PC-3 (cell line): ENCODE data around the gene FAM184A. TPM values are rescaled to one million over a fixed set of nuclear protein-coding genes. Genes with fewer than 3 reads are reported as not detected.
A peak's percentile ranks its signal among the peaks of the same experiment; 100 is the strongest.

ENCODE experiments used
- ATAC-seq: fragments of 200-7000 bp; cut with Tn5 transposase; 2 replicates; pipeline ENCODE4 v1.9.1; 2020; ENCODE audit warnings: mild to moderate bottlenecking, moderate library complexity
- BruUV-seq: library from RNA; stranded (reverse); fragments of 400-500 nt; replicated peaks from 2 replicates; lab custom pipeline; 2021; lab: Mats Ljungman, UMichigan
- CTCF ChIA-PET: fragments of 300-600 bp; sonication (Branson Sonifier 250); formaldehyde crosslinking; loops from one replicate; lab custom pipeline; 2022; ENCODE audit warnings: antibody characterized with exemption; lab: Charles Lee
- POLR2A ChIA-PET: fragments of 300-600 bp; sonication (Branson Sonifier 250); formaldehyde crosslinking; loops from one replicate; lab custom pipeline; 2022; ENCODE audit warnings: antibody characterized with exemption; ENCODE audit not compliant: unreplicated experiment; lab: Charles Lee
- DNase-seq: peaks from one replicate; pipeline ENCODE4 v3.0.0-alpha.2; 2015
- H2AFZ ChIP-seq: fragments of 300-600 bp; sonication (generic); 2 replicates; pipeline ENCODE4 v1.6.0; 2016; ENCODE audit warnings: antibody characterized with exemption, low read length
- H3F3A ChIP-seq: fragments of 300-600 bp; sonication (generic); one replicate; pipeline ENCODE4 v1.6.0; 2017; ENCODE audit warnings: antibody characterized with exemption, low read length, control low read depth, mild to moderate bottlenecking; ENCODE audit not compliant: unreplicated experiment
- H3K27ac ChIP-seq: fragments of 300-600 bp; sonication (generic); 2 replicates; pipeline ENCODE4 v1.5.1; 2016; ENCODE audit warnings: mild to moderate bottlenecking, low read length
- H3K27me3 ChIP-seq: fragments of 300-600 bp; sonication (generic); 2 replicates; pipeline ENCODE4 v1.6.1; 2016; ENCODE audit warnings: low read length, mixed read lengths
- H3K36me3 ChIP-seq: fragments of 300-600 bp; sonication (generic); 2 replicates; pipeline ENCODE4 v1.6.1; 2016; ENCODE audit warnings: low read depth, mixed run types, low read length, mixed read lengths
- H3K4me1 ChIP-seq: fragments of 300-600 bp; sonication (generic); 2 replicates; pipeline ENCODE4 v1.5.1; 2016; ENCODE audit warnings: low read length; ENCODE audit not compliant: insufficient read depth
- H3K4me2 ChIP-seq: fragments of 300-600 bp; sonication (generic); 2 replicates; pipeline ENCODE4 v1.6.0; 2016; ENCODE audit warnings: low read length
- H3K4me3 ChIP-seq: fragments of 300-600 bp; sonication (generic); 2 replicates; pipeline ENCODE4 v1.5.1; 2016; ENCODE audit warnings: mild to moderate bottlenecking, low read length, mixed read lengths
- H3K79me2 ChIP-seq: fragments of 300-600 bp; sonication (generic); 2 replicates; pipeline ENCODE4 v1.6.1; 2017; ENCODE audit warnings: low read length, mixed read lengths
- H3K9ac ChIP-seq: fragments of 300-600 bp; sonication (generic); 2 replicates; pipeline ENCODE4 v1.6.0; 2016; ENCODE audit warnings: mild to moderate bottlenecking, low read length
- H3K9me2 ChIP-seq: fragments of 300-600 bp; sonication (generic); replicated peaks from 2 replicates; pipeline ENCODE4 v1.6.1; 2016; ENCODE audit warnings: mixed run types, low read length, mixed read lengths
- H3K9me3 ChIP-seq: fragments of 300-600 bp; sonication (generic); 2 replicates; pipeline ENCODE4 v1.6.1; 2016; ENCODE audit warnings: low read length, mixed read lengths
- H4K20me1 ChIP-seq: fragments of 300-600 bp; sonication (generic); 2 replicates; pipeline ENCODE4 v1.6.1; 2016; ENCODE audit warnings: low read length, mixed read lengths
- CTCF ChIP-seq: fragments of 300-600 bp; sonication (generic); conservative IDR thresholded peaks from 2 replicates; pipeline ENCODE4 v1.5.1; 2017; ENCODE audit warnings: antibody characterized with exemption, low read depth, mild to moderate bottlenecking, low read length
- EZH2 ChIP-seq: fragments of 300-600 bp; sonication (generic); IDR thresholded peaks from one replicate; pipeline ENCODE4 v1.6.1; 2017; ENCODE audit warnings: antibody characterized with exemption, mild to moderate bottlenecking, low read length; ENCODE audit not compliant: unreplicated experiment
- EZH2phosphoT487 ChIP-seq: fragments of 300-600 bp; sonication (generic); IDR thresholded peaks from 2 replicates; pipeline ENCODE4 v1.6.1; 2018; ENCODE audit warnings: mild to moderate bottlenecking, antibody characterized with exemption, low read length, borderline replicate concordance
- intact Hi-C: fragments of 100-400 bp; cut with micrococcal nuclease; formaldehyde crosslinking; loops from 2 replicates; pipeline ENCODE4 v1.9.0; 2023
- total RNA-seq: library from RNA; depleted of rRNA; stranded (reverse); fragments of >200 nt; gene quantifications from 2 replicates; pipeline ENCODE4 v1.2.3, GENCODE V29; 2014

The FAM184A gene
- total RNA-seq, 1 experiment from 2014 or later = 4.4 TPM

GRCh38 chr6:118931436-118931835, 147.0 kb downstream of the FAM184A start:
- peaks cover 32% of the 10 kb centered on the region for H3K4me1 ChIP-seq
- no TSS peak for BruUV-seq
- H2AFZ ChIP-seq = no peak overlapping the region
- ChIA-PET CTCF (no interaction called here), POLR2A (no interaction called here)
- H3K36me3 ChIP-seq = no peaks in the 10 kb centered on the region; the same call in none of the 2 replicates
- H3K27ac ChIP-seq = 0 out of 2 replicates have a peak overlapping the region, but pooled peaks have one; percentile 19
- peaks cover 34% of the 10 kb centered on the region for H3K79me2 ChIP-seq
- peak overlapping the region; percentile 48 for H3K4me2 ChIP-seq
- H4K20me1 ChIP-seq = no peaks in the 10 kb centered on the region
- no peaks in the 10 kb centered on the region for H3K27me3 ChIP-seq
- intact Hi-C loops = no loop called here
- H3K9me3 ChIP-seq = no peaks in the 10 kb centered on the region
- H3F3A ChIP-seq = no peaks in the 10 kb centered on the region
- no peaks in the 10 kb centered on the region for H3K9me2 ChIP-seq
- TF ChIP-seq EZH2 = no peak
- no peak for TF ChIP-seq EZH2phosphoT487
- no peak for TF ChIP-seq CTCF
- no peak overlapping the region for H3K4me3 ChIP-seq
- DNase-seq (peak; percentile 69), ATAC-seq (peak; percentile 6; the same call in 1 of the 2 replicates)
- H3K9ac ChIP-seq = no peak overlapping the region

GRCh38 chr6:118930680-118931079, 147.8 kb downstream of the FAM184A start:
- no peaks in the 10 kb centered on the region for H3K9me2 ChIP-seq
- H3K27ac ChIP-seq = no peak overlapping the region
- no peaks in the 10 kb centered on the region for H3K27me3 ChIP-seq
- intact Hi-C loops = no loop called here
- peaks cover 27% of the 10 kb centered on the region for H3K79me2 ChIP-seq
- H3K9ac ChIP-seq = no peak overlapping the region
- H3F3A ChIP-seq = no peaks in the 10 kb centered on the region
- DNase-seq (no peak), ATAC-seq (no peak)
- no peak overlapping the region for H2AFZ ChIP-seq
- H3K4me2 ChIP-seq = 0 out of 2 replicates have a peak overlapping the region, but pooled peaks have one; percentile 28
- POLR2A ChIA-PET = no interaction called here
- TF ChIP-seq CTCF (no peak), EZH2phosphoT487 (no peak), EZH2 (no peak)
- H3K36me3 ChIP-seq = no peaks in the 10 kb centered on the region; the same call in none of the 2 replicates
- H3K4me3 ChIP-seq = no peak overlapping the region
- H3K4me1 ChIP-seq = peaks cover 30% of the 10 kb centered on the region
- H3K9me3 ChIP-seq = no peaks in the 10 kb centered on the region
- BruUV-seq = no TSS peak
- CTCF ChIA-PET = no interaction called here
- H4K20me1 ChIP-seq = no peaks in the 10 kb centered on the region

- Histone ChIP-seq H3K4me1 (no peaks in the 10 kb centered on the region), H2AFZ (no peak overlapping the region), H3F3A (no peaks in the 10 kb centered on the region), H3K27ac (no peak overlapping the region), H3K4me3 (no peak overlapping the region), H3K36me3 (peaks cover 17% of the 10 kb centered on the region), H3K9ac (no peak overlapping the region), H3K4me2 (no peak overlapping the region), H3K9me2 (no peaks in the 10 kb centered on the region), H4K20me1 (no peaks in the 10 kb centered on the region), H3K9me3 (no peaks in the 10 kb centered on the region), H3K27me3 (no peaks in the 10 kb centered on the region), H3K79me2 (no peaks in the 10 kb centered on the region)
- ATAC-seq (no peak), DNase-seq (no peak)
- CTCF ChIA-PET = no interaction called here
- intact Hi-C loops = no loop called here
- POLR2A ChIA-PET = no interaction called here
- BruUV-seq = no TSS peak
- no peak for TF ChIP-seq CTCF
Measured at GRCh38 chr6:118923035-118923434, 155.4 kb downstream of the FAM184A start.
